Activated CD4-positive, CD25-positive, alpha-beta regulatory T cell treated with anti-CD3 and anti-CD28 coated beads, Interleukin-2, amount 50 U/mL, for 16 hours (primary cell): ENCODE results near the gene PERP.
"Not testable (repeated sequence)": the region's sequence is repeated elsewhere in the genome, so short reads cannot be mapped to it uniquely, and the experiment has no call there.

ENCODE experiments used
- DNase-seq: peaks from one replicate; pipeline ENCODE4 v3.0.0-alpha.2; 2020; ENCODE audit warnings: low read depth, low spot score

PERP gene

GRCh38 chr6:138105446-138105845 lies 1.8 kb downstream of the PERP start:
- DNase-seq = no peak

DNA sequence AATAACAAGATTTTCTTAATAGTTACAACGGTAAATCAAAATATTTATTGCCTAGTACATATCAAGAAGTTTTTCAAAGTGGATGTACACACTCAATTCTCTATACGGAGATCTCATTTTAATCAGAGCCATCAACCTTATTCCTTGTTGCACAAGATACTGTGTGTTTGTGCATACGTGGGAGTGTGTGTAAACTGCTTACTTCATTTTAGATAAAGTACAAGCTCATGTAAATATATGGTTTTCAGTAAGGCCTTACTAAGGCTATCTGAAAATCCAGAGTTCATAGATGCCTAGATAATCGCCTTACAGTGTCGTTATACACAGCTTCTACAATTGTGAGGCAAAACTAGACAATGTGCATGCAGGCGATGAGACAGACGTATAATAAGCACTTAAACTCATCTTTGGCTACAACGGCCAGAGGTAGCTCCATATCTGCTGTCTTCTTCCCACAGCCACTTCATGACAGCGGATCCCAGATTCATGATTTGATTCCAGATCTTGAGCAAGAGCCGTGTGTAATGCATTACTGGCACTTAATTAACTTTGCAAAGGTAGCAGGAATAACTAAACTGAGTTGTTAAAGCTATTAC lies 2.5 kb downstream of the PERP start:
- DNase-seq = no peak

DNA sequence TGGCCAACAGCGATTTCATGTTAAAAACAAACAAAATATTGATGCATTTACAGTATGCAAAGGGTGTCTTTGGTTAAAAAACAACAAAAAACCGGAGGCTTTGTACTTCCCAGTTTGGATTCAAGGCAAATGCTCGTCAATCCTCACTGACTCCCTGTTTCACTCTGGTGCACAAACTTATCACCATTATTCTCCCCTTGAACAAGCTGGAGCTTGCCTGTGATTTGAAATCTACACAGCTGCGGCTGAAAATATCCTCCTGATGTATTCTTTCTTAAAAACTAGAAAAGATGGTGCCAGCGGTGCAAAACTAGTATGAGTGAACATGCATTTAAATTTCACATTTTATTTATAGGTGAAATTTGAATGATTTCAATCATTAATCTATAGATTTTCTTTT lies 3.3 kb downstream of the PERP start:
- DNase-seq = no peak

- DNase-seq = no peak
Observed at GRCh38 chr6:138101946-138102731, 5.1 kb downstream of the PERP start.

GRCh38 chr6:138099832-138100231 lies 7.4 kb downstream of the PERP start:
- no peak for DNase-seq

GRCh38 chr6:138098306-138098705 lies 8.9 kb downstream of the PERP start:
- no peak for DNase-seq

DNA sequence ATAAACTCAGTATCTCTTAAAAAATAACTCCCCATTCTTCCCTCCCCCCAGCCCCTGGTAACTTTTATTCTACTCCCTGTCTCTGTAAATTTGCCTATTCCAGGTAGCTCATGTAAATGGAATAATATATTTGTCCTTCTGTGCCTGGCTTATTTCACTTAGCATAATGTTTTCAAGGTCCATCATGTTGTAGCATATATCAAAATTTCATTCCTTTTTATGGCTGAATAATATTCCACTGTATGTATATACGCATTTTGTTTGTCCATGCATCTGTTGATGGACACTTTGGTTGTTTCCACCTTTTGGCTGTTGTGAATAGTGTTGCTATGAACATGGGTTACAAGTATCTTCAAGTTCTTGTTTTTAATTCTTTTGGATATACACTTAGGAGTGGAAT lies 13.0 kb downstream of the PERP start:
- no peak for DNase-seq

- DNase-seq = no peak
Observed at GRCh38 chr6:138093632-138094031, 13.6 kb downstream of the PERP start.

DNA sequence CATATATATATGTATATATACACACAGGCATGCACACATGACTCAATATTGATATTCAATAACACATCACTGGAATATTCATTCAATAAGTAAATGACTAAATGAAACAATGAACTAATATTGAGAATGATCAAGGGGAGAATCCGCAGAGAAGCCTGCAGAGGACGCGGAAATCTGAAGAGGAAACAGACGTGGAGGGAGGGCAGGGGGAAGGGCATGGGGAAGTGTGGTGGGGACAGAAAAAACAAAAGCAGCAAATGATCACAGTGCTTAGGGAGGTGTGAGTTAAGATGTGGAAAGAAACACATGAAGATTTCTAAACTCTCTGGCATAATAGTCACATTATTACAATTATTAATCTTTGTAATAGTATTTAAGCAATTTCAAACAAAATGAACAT lies 14.5 kb downstream of the PERP start:
- no peak for DNase-seq

DNA sequence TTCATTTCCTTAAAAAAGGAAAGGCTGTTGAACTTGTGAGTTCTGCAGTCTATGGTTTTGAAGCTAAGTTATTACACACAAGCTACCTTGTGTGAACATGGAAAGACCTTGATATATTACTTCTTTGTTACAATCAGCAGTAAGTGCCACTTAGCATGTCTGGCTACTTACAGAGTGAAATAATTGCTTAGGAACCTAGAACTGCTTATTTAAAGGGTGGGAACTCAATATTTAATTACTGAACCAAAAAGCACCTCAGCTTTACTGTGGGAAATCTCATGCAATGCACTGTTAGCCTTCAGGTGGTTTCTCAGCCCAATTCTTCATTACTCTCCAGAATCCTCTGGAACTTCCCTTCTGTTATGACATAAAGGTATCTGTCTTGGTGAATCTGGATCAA lies 17.9 kb downstream of the PERP start:
- no peak for DNase-seq

GRCh38 chr6:138088326-138088762 lies 18.9 kb downstream of the PERP start:
- DNase-seq = no peak

DNA sequence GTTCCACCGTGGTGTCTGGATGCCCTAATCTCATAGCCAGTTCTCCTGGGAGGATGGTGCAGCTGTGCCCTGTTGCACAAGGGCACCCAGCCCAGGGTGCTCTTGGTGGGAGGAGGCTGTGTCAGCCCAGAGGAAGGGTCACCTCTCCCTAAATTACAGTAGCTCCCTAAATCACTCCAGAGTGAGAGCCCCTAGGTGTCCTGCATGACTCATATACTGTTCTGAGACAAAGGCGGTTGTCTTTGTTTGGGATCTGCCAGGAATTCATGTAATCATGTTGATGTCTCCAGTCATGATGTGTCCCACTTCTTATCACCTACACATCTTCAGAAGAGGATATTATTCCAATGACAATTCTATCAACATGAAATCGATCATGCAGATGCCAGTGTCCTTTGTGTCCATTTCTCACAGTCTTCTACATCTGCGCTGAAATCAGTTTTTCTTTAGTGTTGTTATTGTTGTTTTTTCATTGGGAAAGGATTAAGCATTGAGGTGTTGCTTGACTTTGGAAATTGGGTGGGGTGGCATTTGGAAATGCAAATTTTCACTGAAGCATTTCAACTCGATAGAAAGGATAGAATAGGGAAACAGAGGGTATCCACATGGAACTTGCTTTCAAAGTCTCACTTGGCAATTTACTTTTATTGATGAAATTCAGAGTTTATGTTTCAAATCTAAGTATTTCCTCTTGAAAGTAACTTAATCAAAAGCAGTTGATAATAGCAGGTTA lies 19.5 kb downstream of the PERP start:
- DNase-seq = no peak

GRCh38 chr6:138086573-138087196 lies 20.5 kb downstream of the PERP start:
- DNase-seq = no peak

GRCh38 chr6:138085839-138086222 lies 21.4 kb downstream of the PERP start:
- DNase-seq = no peak

DNA sequence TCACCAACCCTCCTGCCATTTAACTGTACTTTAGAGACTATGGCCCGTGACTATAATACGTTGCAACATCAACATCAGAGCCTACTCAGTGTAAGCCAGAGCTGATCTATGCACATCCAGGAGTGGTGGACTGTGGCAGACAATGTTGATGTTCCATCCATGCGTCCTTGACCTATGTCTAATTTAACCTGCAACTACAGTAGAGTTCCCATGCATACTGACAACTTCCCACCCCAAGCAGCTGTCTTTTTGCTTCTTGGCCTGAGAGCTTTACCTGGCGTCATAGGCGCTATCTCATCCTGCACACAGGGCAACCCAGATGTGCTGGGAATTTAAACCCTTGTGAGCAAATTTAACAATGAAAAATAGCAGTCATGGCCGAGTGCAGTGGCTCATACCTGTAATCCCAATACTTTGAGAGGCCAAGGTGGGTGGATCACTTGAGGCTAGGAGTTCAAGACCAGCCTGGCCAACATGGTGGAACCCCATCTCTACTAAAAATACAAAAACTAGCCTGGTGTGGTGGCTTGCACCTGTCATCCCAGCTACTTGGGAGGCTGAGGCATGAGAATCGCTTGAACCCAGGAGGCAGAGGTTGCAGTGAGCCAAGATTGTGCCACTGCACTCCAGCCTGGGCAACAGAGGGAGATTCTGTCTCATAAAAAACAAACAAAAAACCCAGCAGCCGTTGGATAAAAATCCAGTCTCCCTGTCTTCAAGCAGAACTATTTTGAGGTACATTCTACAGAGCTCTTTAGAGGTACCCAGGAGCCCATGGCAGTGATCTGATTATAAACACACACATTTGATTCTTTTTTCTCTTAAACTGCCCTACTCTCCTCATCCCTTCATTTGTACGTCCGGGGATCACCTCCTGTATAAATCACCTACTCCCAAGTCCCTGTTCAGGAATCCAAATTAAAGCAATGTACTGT lies 22.0 kb downstream of the PERP start:
- DNase-seq = no peak

- DNase-seq = no peak
Observed at GRCh38 chr6:138082232-138082631, 25.0 kb downstream of the PERP start.

DNA sequence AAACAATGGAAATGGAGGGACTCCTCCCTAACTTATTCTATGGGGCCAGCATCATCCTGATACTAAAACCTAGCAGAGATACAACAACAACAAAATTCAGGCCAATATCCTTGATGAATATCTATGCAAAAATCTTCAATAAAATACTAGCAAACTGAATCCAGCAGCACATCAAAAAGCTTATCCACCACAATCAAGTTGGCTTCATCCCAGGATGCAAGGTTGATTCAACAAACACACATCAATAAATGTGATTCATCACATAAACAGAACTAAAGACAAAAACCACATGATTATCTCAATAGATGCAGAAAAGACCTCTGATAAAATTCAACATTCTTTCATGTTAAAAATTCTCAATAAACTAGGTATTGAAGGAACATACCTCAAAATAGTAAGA lies 27.7 kb downstream of the PERP start:
- not testable (repeated sequence) for DNase-seq

DNA sequence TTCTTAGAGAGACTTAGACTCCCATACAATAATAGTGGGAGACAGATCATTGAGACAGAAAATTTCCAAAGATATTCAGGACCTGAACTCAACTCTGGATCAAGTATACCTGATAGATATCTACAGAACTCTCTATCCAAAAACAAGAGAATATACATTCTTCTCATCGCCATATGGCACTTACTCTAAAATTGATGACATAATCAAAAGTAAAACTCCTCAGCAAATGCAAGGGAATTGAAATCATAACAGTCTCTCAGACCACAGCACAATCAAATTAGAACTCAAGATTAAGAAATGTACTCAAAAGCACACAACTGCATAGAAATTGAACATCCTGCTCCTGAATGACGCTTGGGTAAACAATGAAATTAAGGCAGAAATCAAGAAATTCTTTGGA lies 28.7 kb downstream of the PERP start:
- no peak for DNase-seq

GRCh38 chr6:138073264-138073663 lies 34.0 kb downstream of the PERP start:
- no peak for DNase-seq

DNA sequence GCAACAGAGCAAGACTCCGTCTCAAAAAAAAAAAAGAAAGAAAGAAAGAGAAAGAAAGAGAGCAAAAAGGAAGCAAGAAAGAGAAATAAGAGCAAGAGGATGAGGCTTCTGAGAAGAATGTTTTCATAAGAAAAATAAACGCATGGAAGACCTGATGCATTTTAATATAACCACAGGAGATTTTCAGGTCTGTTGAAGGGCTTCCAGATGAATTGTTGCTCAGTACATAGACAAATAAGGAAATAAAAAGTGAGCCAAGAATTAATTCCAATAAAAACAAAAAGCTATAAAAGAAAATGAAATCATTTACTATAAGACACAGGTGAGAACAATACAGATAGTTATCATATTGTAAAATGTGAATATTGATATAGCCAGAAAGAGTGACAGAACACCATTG lies 43.5 kb downstream of the PERP start:
- no peak for DNase-seq

DNA sequence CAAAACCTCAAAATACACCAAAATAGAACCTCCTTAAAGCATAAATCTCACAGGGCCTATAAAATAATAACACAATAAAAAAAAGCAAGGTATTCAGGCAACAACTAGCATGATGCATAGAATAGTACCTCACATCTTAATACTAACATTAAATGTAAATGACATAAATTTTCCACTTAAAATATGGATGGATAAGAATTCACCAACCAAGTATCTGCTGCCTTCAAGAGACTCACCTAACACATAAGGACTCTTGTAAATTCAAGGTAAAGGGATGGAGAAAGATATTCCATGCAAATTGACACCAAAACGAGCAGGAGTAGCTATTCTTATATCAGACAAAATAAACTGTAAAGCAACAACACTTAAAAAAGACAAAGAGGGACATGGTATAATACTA lies 52.2 kb downstream of the PERP start:
- no peak for DNase-seq
